CD14-positive monocyte (primary cell): Measurements from ENCODE around the gene FRMD3. TPM values are rescaled to one million over a fixed set of nuclear protein-coding genes. Genes with fewer than 3 reads are reported as not detected.

Experiments used
- DNase-seq, 3 donors: peaks; one replicate each; pipeline ENCODE4 v3.0.0-alpha.2; 2011 to 2022
- H2AFZ ChIP-seq: 2 replicates; pipeline ENCODE4 v1.6.0; 2012; ENCODE audit warnings: mild to moderate bottlenecking, low read depth, low read length, inconsistent platforms; ENCODE audit not compliant: insufficient read depth, poor library complexity, severe bottlenecking
- H3K27ac ChIP-seq, 2 donors: 1 replicate in 1 of 2; 2 replicates in 1 of 2; pipeline ENCODE4 v1.5.1; 2012 to 2013; ENCODE audit warnings: low read length in 2 of 2, control low read depth in 1 of 2, inconsistent platforms in 1 of 2, low read depth in 1 of 2, mild to moderate bottlenecking in 1 of 2
- H3K27me3 ChIP-seq, 2 donors: one replicate each; pipeline versions ENCODE4 v1.6.0 to v1.6.1; 2011 to 2013; ENCODE audit warnings: low read length in 2 of 2; ENCODE audit not compliant: control insufficient read depth in 2 of 2, insufficient read depth in 2 of 2
- H3K36me3 ChIP-seq, 2 donors: replicated peaks in 1 of 2; 1 replicate in 1 of 2; 2 replicates in 1 of 2; pipeline versions ENCODE4 v1.5.1 to v1.6.1; 2012 to 2013; ENCODE audit warnings: low read length in 2 of 2, control low read depth in 1 of 2, inconsistent platforms in 1 of 2, mild to moderate bottlenecking in 1 of 2; ENCODE audit not compliant: insufficient read depth in 2 of 2, control insufficient read depth in 1 of 2
- H3K4me1 ChIP-seq, 2 donors: 1 replicate in 1 of 2; 2 replicates in 1 of 2; pipeline versions ENCODE4 v1.5.1 to v1.6.1; 2012 to 2013; ENCODE audit warnings: low read length in 2 of 2, control low read depth in 1 of 2, inconsistent platforms in 1 of 2, mild to moderate bottlenecking in 1 of 2, moderate library complexity in 1 of 2; ENCODE audit not compliant: insufficient read depth in 2 of 2, control insufficient read depth in 1 of 2
- H3K4me2 ChIP-seq: replicated peaks from 2 replicates; pipeline ENCODE3; 2012; ENCODE audit warnings: low read length, moderate library complexity, mild to moderate bottlenecking; ENCODE audit not compliant: poor library complexity, severe bottlenecking; ENCODE audit errors: extremely low read depth
- H3K4me3 ChIP-seq, 3 experiments: fragments of 200-600 bp in 1 of 3; sonication (generic) in 1 of 3; replicated peaks in 1 of 3; 1 replicate in 2 of 3; 2 replicates in 1 of 3; pipeline ENCODE4 v1.5.1; 2011 to 2013; ENCODE audit warnings: low read length in 3 of 3, mild to moderate bottlenecking in 3 of 3, control low read depth in 2 of 3, low read depth in 2 of 3, inconsistent platforms in 1 of 3, moderate library complexity in 1 of 3
- H3K79me2 ChIP-seq: 2 replicates; pipeline ENCODE4 v1.6.0; 2012; ENCODE audit warnings: mild to moderate bottlenecking, control low read depth, inconsistent platforms, low read length, moderate library complexity; ENCODE audit not compliant: insufficient read depth
- H3K9ac ChIP-seq: 2 replicates; pipeline ENCODE4 v1.6.0; 2017; ENCODE audit warnings: low read length, mild to moderate bottlenecking; ENCODE audit not compliant: insufficient read depth, poor library complexity, severe bottlenecking
- H3K9me3 ChIP-seq, 2 donors: replicated peaks in 1 of 2; 1 replicate in 1 of 2; 2 replicates in 1 of 2; pipeline versions ENCODE4 v1.5.1 to v1.6.1; 2012 to 2013; ENCODE audit warnings: low read length in 2 of 2, control low read depth in 1 of 2; ENCODE audit not compliant: control insufficient read depth in 1 of 2, insufficient read depth in 1 of 2
- H4K20me1 ChIP-seq: 2 replicates; pipeline ENCODE4 v1.6.0; 2012; ENCODE audit warnings: mild to moderate bottlenecking, low read length, control low read depth, moderate library complexity; ENCODE audit not compliant: insufficient read depth
- H3K27ac Mint-ChIP-seq, 7 donors: one replicate each; pipeline ENCODE4 v1.8.0; 2020; ENCODE audit warnings: mild to moderate bottlenecking in 7 of 7, mixed read lengths in 7 of 7, moderate library complexity in 6 of 7, inconsistent platforms in 2 of 7
- H3K27me3 Mint-ChIP-seq, 3 donors: one replicate each; pipeline ENCODE4 v1.8.0; 2021 to 2022; ENCODE audit warnings: low read depth in 3 of 3, mild to moderate bottlenecking in 3 of 3, mixed read lengths in 3 of 3, moderate library complexity in 3 of 3, inconsistent platforms in 1 of 3
- H3K36me3 Mint-ChIP-seq, 2 donors: one replicate each; pipeline ENCODE4 v1.8.0; 2020; ENCODE audit warnings: mixed read lengths in 2 of 2, inconsistent platforms in 1 of 2, mild to moderate bottlenecking in 1 of 2
- H3K4me1 Mint-ChIP-seq: one replicate; pipeline ENCODE4 v1.8.0; 2020; ENCODE audit warnings: mild to moderate bottlenecking, mixed read lengths
- H3K4me3 Mint-ChIP-seq, 2 donors: one replicate each; pipeline ENCODE4 v1.8.0; 2020; ENCODE audit warnings: mild to moderate bottlenecking in 2 of 2, mixed read lengths in 2 of 2, moderate library complexity in 1 of 2
- H3K9me3 Mint-ChIP-seq, 7 donors: one replicate each; pipeline ENCODE4 v1.8.0; 2020 to 2022; ENCODE audit warnings: mixed read lengths in 7 of 7, mild to moderate bottlenecking in 6 of 7, moderate library complexity in 6 of 7, inconsistent platforms in 2 of 7
- CTCF ChIP-seq: fragments of 200-600 bp; IDR thresholded peaks from one replicate; pipeline ENCODE4 v1.8.0; 2022; ENCODE audit warnings: antibody characterized with exemption, mild to moderate bottlenecking
- WGBS: methylation state at CpG from one replicate; pipeline ENCODE4 v1.1.5; 2013; ENCODE audit warnings: missing lambda C conversion rate; ENCODE audit not compliant: insufficient coverage; 5-methylcytosine and 5-hydroxymethylcytosine counted together
- intact Hi-C, 2 donors: fragments of 100-400 bp; cut with micrococcal nuclease; formaldehyde crosslinking; loops; one replicate each; pipeline versions ENCODE4 v1.15.0 to v1.15.1; 2023
- polyA plus RNA-seq, 3 donors: library from polyadenylated mRNA; depleted of rRNA in 1 of 3; unstranded in 2 of 3; stranded (reverse) in 1 of 3; fragments of 300-500 nt in 2 of 3; fragments of >200 nt in 1 of 3; fragmentation: Illumina TruSeq in 2 of 3; gene quantifications; 1 replicate in 2 of 3; 2 replicates in 1 of 3; pipeline ENCODE4 v1.2.3, GENCODE V29; 2012 to 2021

FRMD3 gene
- polyA plus RNA-seq, 3 donors: 2.8 to 9.8 (median 4.2) TPM

GRCh38 chr9:83259558-83259957 is 278.6 kb downstream of the FRMD3 start:
- Histone ChIP-seq H3K4me3 (no peak overlapping the region), H3K4me1 (no peaks in the 10 kb centered on the region), H2AFZ (no peak overlapping the region), H3K79me2 (no peaks in the 10 kb centered on the region), H3K4me2 (no peak overlapping the region), H3K36me3 (no peaks in the 10 kb centered on the region), H3K9me3 (no peaks in the 10 kb centered on the region), H3K27me3 (no peaks in the 10 kb centered on the region), H3K9ac (no peak overlapping the region), H4K20me1 (no peaks in the 10 kb centered on the region), H3K27ac (no peak overlapping the region)
- TF ChIP-seq CTCF: no peak
- intact Hi-C loops: no loop called here
- Mint-ChIP-seq H3K27me3 (peaks cover 0 to 2% (median 0%) of the 10 kb centered on the region in 3 donors), H3K27ac (no peak overlapping the region), H3K36me3 (peaks cover 3 to 4% of the 10 kb centered on the region in 2 donors), H3K9me3 (peaks cover 0 to 6% (median 2%) of the 10 kb centered on the region in 7 donors), H3K4me1 (no peaks in the 10 kb centered on the region), H3K4me3 (no peak overlapping the region)
- WGBS: no CpG with 5 or more reads among the region's 1 CpG
- DNase-seq: no peak

GRCh38 chr9:83257937-83258891 is 280.0 kb downstream of the FRMD3 start:
- Histone ChIP-seq H3K4me3 (no peak overlapping the region), H3K27ac (no peak overlapping the region), H3K9me3 (no peaks in the 10 kb centered on the region), H3K79me2 (no peaks in the 10 kb centered on the region), H3K36me3 (no peaks in the 10 kb centered on the region), H3K9ac (no peak overlapping the region), H3K27me3 (no peaks in the 10 kb centered on the region), H2AFZ (no peak overlapping the region), H3K4me2 (no peak overlapping the region), H4K20me1 (no peaks in the 10 kb centered on the region), H3K4me1 (no peaks in the 10 kb centered on the region)
- peaks cover 3 to 4% of the 10 kb centered on the region in 2 donors for H3K36me3 Mint-ChIP-seq
- peaks cover 0 to 6% (median 3%) of the 10 kb centered on the region in 7 donors for H3K9me3 Mint-ChIP-seq
- TF ChIP-seq CTCF: no peak
- H3K4me1 Mint-ChIP-seq: no peaks in the 10 kb centered on the region
- H3K4me3 Mint-ChIP-seq: no peak overlapping the region
- peaks cover 0 to 2% (median 0%) of the 10 kb centered on the region in 3 donors for H3K27me3 Mint-ChIP-seq
- intact Hi-C loops: no loop called here
- WGBS: 100% methylated on average over 2 of the region's 5 CpGs
- no peak overlapping the region for H3K27ac Mint-ChIP-seq
- no peak for DNase-seq
